Activated gamma-delta T cell treated with anti-CD3 and anti-CD28 coated beads, Interleukin-2, amount 50 U/mL, for 16 hours (primary cell): ENCODE measurements around the gene ZDHHC11B.

ENCODE experiments used
- DNase-seq: peaks from one replicate; pipeline ENCODE4 v3.0.0-alpha.2; 2020; ENCODE audit warnings: low read depth

ZDHHC11B gene

DNA sequence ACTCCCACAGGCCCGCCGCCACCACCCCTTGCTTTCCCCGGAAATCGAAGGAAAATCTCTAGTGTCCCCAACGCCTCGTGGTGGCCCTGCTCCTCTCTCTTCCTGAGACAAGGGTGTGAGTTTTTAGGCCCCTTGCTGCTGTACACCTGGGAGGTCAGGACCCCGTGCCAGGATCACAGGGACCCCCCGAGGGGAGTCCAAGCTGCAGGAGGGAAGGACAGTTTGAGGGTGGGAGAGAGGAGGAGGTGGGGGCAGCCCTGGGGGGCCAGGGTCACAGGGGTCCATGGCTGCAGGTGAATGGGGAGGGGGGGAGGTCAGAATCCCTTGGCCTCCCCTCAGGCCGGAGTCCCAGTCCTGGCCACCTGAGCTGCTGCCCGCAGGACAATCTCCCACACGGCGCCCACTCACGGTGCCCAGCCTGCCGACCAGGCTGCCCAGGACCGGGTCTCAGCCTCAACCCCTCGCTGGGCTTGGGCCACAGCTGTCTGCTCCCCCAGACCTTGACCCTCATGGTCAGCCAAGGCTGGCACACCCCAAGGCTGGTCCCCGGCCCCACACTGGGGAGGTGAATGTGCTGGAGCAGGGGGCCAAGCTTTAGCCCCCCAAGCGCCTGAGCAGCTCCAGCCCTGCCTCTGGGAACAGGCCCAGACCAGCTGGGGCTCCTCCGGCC lies 111.2 kb downstream of the ZDHHC11B start:
- no peak for DNase-seq

DNA sequence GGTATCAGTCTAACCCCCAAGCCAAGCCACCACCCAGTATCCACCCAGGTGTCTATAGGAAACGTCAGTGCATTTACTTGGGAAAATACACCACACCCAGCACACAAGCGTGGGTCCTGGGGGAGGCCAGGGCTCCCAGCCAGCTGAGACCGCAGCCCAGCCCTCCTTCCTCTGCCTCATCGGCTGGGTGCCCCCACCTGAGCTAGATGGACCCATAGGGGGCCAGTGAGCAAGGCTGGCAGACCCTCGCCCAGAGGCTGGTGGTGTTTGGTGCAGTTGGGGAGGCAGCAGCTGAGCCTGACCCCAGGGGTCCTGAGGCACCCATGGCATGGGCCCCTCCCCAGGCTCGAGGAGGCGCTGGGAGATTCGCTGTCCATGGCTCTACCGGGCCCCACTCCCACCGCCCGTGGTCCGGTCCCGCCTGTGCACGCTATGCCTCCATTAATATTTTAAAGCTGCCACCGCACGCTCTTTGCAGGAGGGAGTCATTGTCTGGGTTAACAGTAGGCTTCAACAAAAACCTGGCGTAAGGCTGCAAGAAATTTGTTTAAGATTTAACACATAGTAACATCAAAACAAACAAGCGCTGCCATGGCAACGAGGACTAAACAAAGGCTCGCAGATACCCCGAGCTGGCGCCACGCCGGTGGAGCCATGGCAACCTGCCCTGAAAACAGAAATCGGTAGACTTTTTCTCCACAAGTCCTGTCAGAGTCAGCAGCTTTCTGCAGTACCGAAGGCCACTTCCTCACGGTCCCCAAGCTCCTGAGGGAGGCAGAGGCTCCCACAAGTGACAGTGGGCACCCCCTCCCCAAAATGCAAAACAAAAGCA lies 112.0 kb downstream of the ZDHHC11B start:
- DNase-seq: peak; percentile 46

- DNase-seq: peak; percentile 45
Measured at GRCh38 chr5:671459-672328, 112.8 kb downstream of the ZDHHC11B start.

- DNase-seq: no peak
Measured at GRCh38 chr5:670396-671270, 113.9 kb downstream of the ZDHHC11B start.

GRCh38 chr5:669842-670395 lies 114.6 kb downstream of the ZDHHC11B start:
- DNase-seq: no peak

DNA sequence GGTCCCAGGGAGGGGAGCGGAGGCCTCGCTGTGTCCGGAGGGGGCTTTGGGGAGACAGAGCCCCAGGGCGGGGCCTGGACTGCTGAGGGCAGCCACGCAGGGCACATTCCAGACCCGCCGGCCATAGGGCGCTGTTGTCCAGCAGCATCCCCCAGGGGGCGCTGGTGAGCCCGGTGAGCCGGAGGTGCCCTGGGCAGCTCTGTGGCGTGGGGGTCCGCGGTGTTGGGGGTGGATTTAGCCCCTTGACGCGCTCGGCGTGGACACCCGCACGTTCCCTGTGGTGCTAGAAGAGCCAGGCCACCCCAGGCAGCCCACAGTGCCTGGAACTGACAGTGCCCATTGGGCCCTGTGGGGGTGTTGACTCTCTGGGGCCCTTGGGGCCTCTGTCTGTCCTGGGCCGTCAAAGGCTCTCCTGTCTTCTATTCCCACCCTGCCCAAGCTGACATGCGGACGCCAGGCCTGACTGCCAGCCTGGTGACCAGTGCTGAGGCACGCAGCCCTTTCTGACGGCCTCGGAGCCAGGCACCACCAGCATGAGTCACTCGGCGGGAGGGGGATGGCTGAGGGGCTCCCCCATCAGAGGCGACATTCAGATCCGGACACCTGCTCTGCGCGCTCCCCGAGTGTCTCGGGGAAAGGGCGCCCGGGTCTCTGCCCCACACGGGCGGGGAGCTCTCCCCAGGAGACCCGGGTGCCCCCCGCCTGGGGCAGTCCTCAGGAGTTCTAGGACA lies 115.3 kb downstream of the ZDHHC11B start:
- DNase-seq: peak; percentile 25

GRCh38 chr5:668283-668995 lies 116.1 kb downstream of the ZDHHC11B start:
- no peak for DNase-seq

GRCh38 chr5:666816-667498 lies 117.6 kb downstream of the ZDHHC11B start:
- no peak for DNase-seq

DNA sequence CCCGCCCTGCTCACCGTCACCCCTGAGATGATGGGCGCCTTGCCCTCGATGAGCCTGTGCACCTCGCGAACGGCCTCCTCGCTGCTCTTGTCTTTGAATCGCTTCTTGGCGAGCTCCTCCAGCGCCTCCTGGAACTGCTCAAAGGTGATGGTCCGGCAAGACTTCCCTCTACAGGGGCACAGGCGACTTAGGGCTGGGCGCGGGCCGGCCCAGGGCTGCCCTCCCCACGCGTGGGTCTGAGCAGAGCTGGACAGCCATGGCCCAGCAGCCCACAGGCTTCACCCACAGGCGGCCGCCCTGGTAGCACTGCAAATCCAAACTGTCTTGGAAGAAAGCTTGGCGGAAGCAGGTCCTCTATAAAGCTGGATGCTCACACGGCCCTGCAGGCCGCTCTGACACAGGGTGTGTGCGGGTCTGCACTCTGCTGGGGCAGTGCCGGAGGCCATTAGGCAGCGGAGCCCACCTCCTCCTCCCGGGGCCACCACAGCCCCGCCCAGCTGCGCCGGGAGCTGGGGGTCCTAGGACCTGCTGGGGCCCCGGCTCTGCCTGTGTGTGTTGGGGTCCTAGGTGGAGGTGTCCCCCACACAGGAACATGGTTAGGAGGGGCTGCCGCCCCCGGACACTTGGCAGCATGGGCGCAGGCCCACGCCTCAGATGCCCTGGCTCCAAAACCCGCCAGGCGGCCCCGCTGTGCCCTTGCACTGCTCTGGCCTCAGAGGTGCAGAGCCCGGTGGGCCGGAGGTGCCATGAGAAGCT lies 118.4 kb downstream of the ZDHHC11B start:
- no peak for DNase-seq

DNA sequence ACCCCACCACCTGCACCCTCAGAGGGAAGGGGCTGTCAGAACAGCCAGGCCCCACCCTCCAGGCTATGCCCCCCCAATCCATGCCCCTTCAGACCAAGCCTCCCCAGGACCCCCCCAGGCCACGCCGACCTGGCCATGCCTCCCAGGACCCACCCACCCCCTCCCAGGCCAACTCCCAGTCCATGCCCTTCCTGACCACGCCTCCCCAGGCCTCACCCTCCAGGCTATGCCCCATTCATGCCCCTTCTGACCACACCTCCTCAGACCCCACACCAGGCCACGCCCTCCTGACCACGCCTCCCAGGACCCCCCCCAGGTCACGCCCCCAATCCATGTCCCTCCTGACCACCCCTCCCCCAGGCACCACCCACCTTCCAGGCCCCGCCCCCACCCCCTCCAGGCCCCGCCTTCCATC lies 119.0 kb downstream of the ZDHHC11B start:
- DNase-seq: no peak

GRCh38 chr5:664994-665360 lies 119.6 kb downstream of the ZDHHC11B start:
- no peak for DNase-seq

DNA sequence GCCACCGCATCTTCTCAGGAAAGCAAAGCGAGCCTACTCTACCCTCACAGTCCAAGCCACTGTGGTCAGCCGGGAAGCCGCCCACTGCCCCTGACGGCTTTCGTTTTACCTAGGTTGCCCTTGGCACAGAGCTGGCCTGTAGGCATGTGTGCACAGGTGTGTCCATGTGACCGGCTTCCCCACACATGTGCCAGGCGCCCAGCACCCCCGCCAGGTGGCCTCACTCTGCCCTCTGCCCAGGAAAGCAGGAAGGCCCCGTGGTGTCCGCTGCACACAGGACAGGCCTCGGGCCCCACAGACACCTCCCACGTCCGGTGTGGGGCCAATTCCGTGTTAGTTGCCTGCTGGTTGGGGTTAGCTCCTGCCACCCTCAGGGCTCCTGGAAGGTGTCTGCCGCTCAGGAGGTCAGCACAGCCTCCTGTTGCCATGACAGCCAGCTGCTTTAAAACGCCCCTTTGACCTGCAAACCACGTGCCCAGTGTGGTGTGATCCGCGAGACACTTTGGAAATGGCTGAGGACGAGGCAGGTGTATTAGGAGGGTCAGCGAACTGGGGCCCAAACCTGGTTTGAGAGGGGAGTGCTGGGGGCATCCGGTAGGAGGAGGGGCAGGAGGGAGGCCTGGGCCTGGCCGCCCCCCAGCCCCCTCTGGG lies 120.1 kb downstream of the ZDHHC11B start:
- no peak for DNase-seq

DNA sequence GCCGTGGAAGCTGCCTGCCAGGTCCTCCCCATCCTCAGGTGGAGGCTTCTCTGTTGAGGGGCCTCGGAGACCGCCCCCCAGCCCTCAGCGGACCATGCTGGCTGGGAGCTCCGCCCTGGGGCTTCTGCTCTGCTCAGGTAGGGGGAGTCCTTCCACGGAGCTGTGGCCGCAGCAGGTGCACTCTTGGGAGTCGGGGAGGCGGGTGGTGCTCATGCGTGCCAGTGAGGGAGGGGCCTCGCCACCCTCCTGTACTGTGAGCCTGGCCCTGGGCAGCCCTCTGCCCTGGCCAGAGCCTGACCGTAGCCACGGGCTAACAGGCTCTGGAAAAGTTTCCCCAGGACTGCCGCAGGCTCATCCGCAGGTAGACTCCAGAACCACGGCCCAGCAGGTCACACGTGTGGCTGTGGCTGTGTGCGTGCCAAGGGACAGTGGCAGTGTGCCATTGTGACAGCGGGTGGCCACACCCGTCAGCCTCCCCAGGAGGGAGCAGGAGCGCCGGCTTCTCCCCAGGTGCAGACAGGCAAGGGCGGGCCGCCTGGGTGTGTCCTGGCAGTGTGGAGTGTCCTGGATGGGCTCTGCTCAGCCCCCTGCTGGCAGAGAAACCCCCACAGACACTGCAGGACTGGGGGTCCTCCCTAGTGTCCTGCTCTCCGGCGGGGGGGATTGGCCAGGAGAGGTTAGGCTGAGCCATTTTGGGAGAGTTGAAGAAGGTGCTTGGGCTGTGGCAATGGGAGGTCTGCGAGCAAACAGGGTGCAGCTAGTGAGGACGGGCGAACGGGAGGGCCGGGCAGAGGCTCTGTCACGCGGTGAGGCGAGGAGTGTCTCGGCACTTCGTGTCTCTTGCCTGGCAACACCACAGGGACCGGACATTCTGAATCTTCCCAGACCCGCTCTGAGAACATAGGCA lies 120.8 kb downstream of the ZDHHC11B start:
- DNase-seq: no peak

DNA sequence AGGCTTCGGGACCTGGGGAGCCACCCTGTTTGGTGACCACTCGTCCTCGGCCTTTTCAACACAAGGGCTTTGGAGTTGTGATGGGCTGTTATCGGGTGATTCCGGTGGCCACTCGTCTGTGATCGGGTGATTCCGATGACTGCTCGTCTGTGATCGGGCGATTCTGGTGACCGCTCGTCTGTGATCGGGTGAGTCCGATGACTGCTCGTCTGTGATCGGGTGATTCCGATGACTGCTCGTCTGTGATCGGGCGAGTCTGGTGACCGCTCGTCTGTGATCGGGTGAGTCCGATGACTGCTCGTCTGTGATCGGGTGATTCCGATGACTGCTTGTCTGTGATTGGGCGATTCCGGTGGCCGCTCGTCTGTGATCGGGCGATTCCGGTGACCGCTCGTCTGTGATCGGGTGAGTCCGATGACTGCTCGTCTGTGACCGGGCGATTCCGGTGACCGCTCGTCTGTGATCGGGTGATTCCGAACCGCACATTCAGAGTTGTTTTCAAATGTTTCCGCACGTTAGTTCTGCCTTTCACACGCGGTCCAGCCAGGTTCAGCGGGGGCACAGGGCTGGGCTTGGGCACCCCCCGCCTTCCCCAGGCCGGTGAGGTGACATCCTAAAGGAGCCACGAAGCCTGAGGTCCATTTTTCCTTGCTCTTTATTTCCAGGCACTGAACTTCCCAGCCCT lies 121.6 kb downstream of the ZDHHC11B start:
- no peak for DNase-seq

DNA sequence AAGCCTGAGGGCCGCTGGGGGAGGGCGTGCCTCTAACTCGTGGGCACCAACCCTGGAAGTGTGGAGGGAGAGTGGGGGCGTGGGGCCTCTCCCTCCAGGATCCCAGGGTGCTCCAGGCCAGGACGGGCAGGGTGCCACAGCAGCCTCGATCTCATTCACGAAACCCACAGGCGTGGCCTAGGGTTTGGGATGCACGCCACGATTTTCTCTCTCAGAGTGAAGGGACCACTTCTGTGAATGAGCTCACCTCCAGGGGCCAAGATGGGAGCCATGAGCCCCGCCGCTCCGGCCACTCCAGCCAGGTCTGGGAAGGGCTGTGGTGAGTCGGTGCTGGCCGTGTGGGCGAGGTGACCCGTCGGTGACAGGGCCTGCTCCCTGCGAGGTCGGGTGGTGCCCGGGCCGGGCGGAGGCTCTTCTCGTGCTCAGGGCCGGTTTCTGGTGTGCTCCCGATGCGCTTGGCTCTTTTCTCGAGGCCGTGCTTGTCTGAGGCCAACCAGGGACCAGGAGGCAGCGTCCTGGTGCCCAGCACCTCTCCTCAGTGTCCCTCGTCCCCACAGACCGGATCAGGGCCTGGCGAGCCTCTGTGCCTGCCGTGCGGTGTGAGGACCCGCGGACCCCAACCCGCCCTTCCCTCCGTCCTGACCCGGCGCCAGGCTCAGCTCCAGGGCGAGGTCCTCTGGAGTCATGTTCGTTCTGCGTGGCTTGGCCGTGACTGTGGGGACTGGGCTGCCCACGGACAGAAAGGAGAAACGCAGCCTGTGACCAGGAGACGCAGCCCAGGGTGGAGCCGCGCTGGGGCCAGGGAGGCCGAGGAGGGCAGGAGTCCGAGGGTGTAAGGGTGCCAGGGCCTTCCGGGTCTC lies 122.4 kb downstream of the ZDHHC11B start:
- no peak for DNase-seq
